Mucosa of stomach (tissue), 1 donor: ENCODE measurements around the gene GPRIN3.
"Not testable (repeated sequence)": the region's sequence is repeated elsewhere in the genome, so short reads cannot be mapped to it uniquely, and the experiment has no call there.

Experiments used
- H3K27me3 ChIP-seq: one replicate; pipeline ENCODE4 v1.7.0; 2013; ENCODE audit warnings: mild to moderate bottlenecking, low read length; ENCODE audit not compliant: control insufficient read depth, insufficient read depth
- H3K36me3 ChIP-seq: one replicate; pipeline ENCODE4 v1.7.0; 2013; ENCODE audit warnings: low read length; ENCODE audit not compliant: control insufficient read depth, insufficient read depth
- H3K4me1 ChIP-seq: one replicate; pipeline ENCODE4 v1.7.0; 2013; ENCODE audit warnings: mild to moderate bottlenecking, low read length; ENCODE audit not compliant: control insufficient read depth, insufficient read depth
- H3K4me3 ChIP-seq: one replicate; pipeline ENCODE4 v1.7.0; 2013; ENCODE audit warnings: low read length
- H3K9ac ChIP-seq: one replicate; pipeline ENCODE4 v1.7.0; 2013; ENCODE audit warnings: mild to moderate bottlenecking, low read length, moderate library complexity
- H3K9me3 ChIP-seq: one replicate; pipeline ENCODE4 v1.7.0; 2013; ENCODE audit warnings: mild to moderate bottlenecking, low read length, moderate library complexity; ENCODE audit not compliant: control insufficient read depth
- donor health status: Pancreatic carcinoma.

GPRIN3 gene

GRCh38 chr4:89199394-89199793, 108.2 kb downstream of the GPRIN3 start:
- not testable (repeated sequence) for H3K36me3 ChIP-seq, H3K4me1 ChIP-seq, H3K9ac ChIP-seq, H3K9me3 ChIP-seq, H3K27me3 ChIP-seq, H3K4me3 ChIP-seq

- Histone ChIP-seq H3K36me3 (no peaks in the 10 kb centered on the region), H3K9ac (no peak overlapping the region), H3K9me3 (no peaks in the 10 kb centered on the region), H3K27me3 (no peaks in the 10 kb centered on the region), H3K4me1 (no peaks in the 10 kb centered on the region), H3K4me3 (no peak overlapping the region)
These were observed 109.7 kb downstream of the GPRIN3 start for GRCh38 chr4:89197920-89198319.

DNA sequence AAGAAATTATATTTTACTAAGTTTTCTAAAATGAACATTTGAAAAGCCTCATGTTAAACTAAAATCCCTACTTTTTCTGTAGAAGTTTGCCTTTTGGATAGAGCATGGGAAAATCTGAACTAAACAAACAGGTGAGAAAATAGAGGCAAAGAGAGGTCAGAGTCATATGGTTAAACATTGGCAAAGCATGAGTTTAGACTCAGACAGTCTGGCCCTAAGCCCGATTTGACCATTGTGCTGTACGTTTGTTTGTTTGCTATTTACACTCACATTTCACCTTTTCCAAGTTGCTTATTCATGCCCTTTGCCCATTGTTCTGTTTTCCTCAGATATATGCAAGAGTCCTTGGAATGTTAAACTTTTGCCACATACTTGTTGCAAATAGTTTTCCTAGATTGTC, 110.9 kb downstream of the GPRIN3 start:
- Histone ChIP-seq H3K9me3 (no peaks in the 10 kb centered on the region), H3K36me3 (no peaks in the 10 kb centered on the region), H3K27me3 (no peaks in the 10 kb centered on the region), H3K4me1 (no peaks in the 10 kb centered on the region), H3K4me3 (no peak overlapping the region), H3K9ac (no peak overlapping the region)

- H3K27me3 ChIP-seq = no peaks in the 10 kb centered on the region
- no peaks in the 10 kb centered on the region for H3K36me3 ChIP-seq
- no peak overlapping the region for H3K9ac ChIP-seq
- H3K9me3 ChIP-seq = no peaks in the 10 kb centered on the region
- H3K4me3 ChIP-seq = no peak overlapping the region
- H3K4me1 ChIP-seq = no peaks in the 10 kb centered on the region
These were observed 111.4 kb downstream of the GPRIN3 start for GRCh38 chr4:89196056-89196674.

- Histone ChIP-seq H3K27me3 (no peaks in the 10 kb centered on the region), H3K4me3 (no peak overlapping the region), H3K9ac (no peak overlapping the region), H3K9me3 (no peaks in the 10 kb centered on the region), H3K36me3 (no peaks in the 10 kb centered on the region), H3K4me1 (no peaks in the 10 kb centered on the region)
These were observed 113.8 kb downstream of the GPRIN3 start for GRCh38 chr4:89193843-89194242.
